ENCODE data around the gene CFAP43.
"Not testable (repeated sequence)": the region's sequence is repeated elsewhere in the genome, so short reads cannot be mapped to it uniquely, and the experiment has no call there.

The CFAP43 gene

GRCh38 chr10:104253606-104254410, 21.6 kb upstream of the CFAP43 start:
- Histone ChIP-seq H3K4me3 (peak overlapping the region; percentile 93 to 98 (median 94); a peak in 19 of 20 replicates), H3K9me3 (replicated peaks in 1 of 11) (peaks cover 0 to 5% (median 0%) of the 10 kb centered on the region in 11 experiments; a peak in 7 of 22 replicates), H3K27me3 (no peaks in the 10 kb centered on the region), H3K4me2 (peak overlapping the region; percentile 78 to 93 (median 88)), H3K36me3 (peaks cover 15 to 26% (median 20%) of the 10 kb centered on the region in 11 experiments), H3K9ac (peak overlapping the region in 10 of 11 experiments; percentile 94 to 98 (median 94); a peak in 19 of 22 replicates), H3K4me1 (peaks cover 27 to 51% (median 35%) of the 10 kb centered on the region in 10 experiments), H4K20me1 (peaks cover 12 to 32% (median 27%) of the 10 kb centered on the region in 11 experiments; a peak in 17 of 22 replicates), H3K27ac (peak overlapping the region; percentile 89 to 96 (median 94); a peak in 20 of 22 replicates)
- no peak for TF ChIP-seq Cebpa-rat (IDR thresholded peaks at IDR 0.05)

GRCh38 chr10:104253106-104253505, 20.9 kb upstream of the CFAP43 start:
- Histone ChIP-seq H3K4me1 (peaks cover 27 to 49% (median 32%) of the 10 kb centered on the region in 10 experiments), H3K27me3 (no peaks in the 10 kb centered on the region), H3K36me3 (peaks cover 8 to 19% (median 13%) of the 10 kb centered on the region in 11 experiments), H3K27ac (0 out of 22 replicates have a peak overlapping the region, but pooled peaks of 1 of the 11 experiments have one; percentile 8), H4K20me1 (peaks cover 12 to 25% (median 21%) of the 10 kb centered on the region in 11 experiments; a peak in 17 of 22 replicates), H3K4me2 (peak overlapping the region in 4 of 11 experiments; percentile 86 to 93 (median 90); a peak in 8 of 22 replicates), H3K9me3 (replicated peaks in 1 of 11) (peaks cover 0 to 11% (median 0%) of the 10 kb centered on the region in 11 experiments; a peak in 7 of 22 replicates), H3K4me3 (no peak overlapping the region), H3K9ac (no peak overlapping the region)
- no peak for TF ChIP-seq Cebpa-rat (IDR thresholded peaks at IDR 0.05)

- Histone ChIP-seq H4K20me1 (peaks cover 10 to 19% (median 17%) of the 10 kb centered on the region in 11 experiments; a peak in 17 of 22 replicates), H3K9ac (no peak overlapping the region), H3K27me3 (no peaks in the 10 kb centered on the region), H3K4me2 (peak overlapping the region in 1 of 11 experiments; percentile 93; a peak in 2 of 22 replicates), H3K4me3 (no peak overlapping the region), H3K36me3 (peaks cover 3 to 12% (median 6%) of the 10 kb centered on the region in 11 experiments; a peak in 19 of 22 replicates), H3K27ac (0 out of 22 replicates have a peak overlapping the region, but pooled peaks of 1 of the 11 experiments have one; percentile 8), H3K4me1 (peaks cover 25 to 49% (median 30%) of the 10 kb centered on the region in 10 experiments), H3K9me3 (replicated peaks in 1 of 11) (peaks cover 0 to 17% (median 6%) of the 10 kb centered on the region in 11 experiments; a peak in 16 of 22 replicates)
- TF ChIP-seq Cebpa-rat (IDR thresholded peaks at IDR 0.05), result no peak
Observed at GRCh38 chr10:104252368-104252767, 20.2 kb upstream of the CFAP43 start.

- Histone ChIP-seq H3K4me1 (peaks cover 16 to 49% (median 21%) of the 10 kb centered on the region in 10 experiments), H3K27ac (no peak overlapping the region), H3K36me3 (peaks cover 0 to 5% (median 0%) of the 10 kb centered on the region in 11 experiments; a peak in 3 of 22 replicates), H4K20me1 (peaks cover 3 to 10% (median 8%) of the 10 kb centered on the region in 11 experiments; a peak in 15 of 22 replicates), H3K9me3 (replicated peaks in 1 of 11) (peaks cover 8 to 27% (median 13%) of the 10 kb centered on the region in 11 experiments; a peak in 20 of 22 replicates), H3K27me3 (no peaks in the 10 kb centered on the region), H3K4me3 (no peak overlapping the region), H3K4me2 (no peak overlapping the region), H3K9ac (no peak overlapping the region)
- TF ChIP-seq Cebpa-rat (IDR thresholded peaks at IDR 0.05), result no peak
Observed at GRCh38 chr10:104251443-104251842, 19.3 kb upstream of the CFAP43 start.

- Histone ChIP-seq H3K4me3 (no peak overlapping the region), H3K36me3 (no peaks in the 10 kb centered on the region), H4K20me1 (peaks cover 0 to under 1% (median 0%) of the 10 kb centered on the region in 11 experiments; a peak in 2 of 22 replicates), H3K9me3 (replicated peaks in 1 of 11) (peaks cover 16 to 37% (median 23%) of the 10 kb centered on the region in 11 experiments), H3K27ac (no peak overlapping the region), H3K4me1 (peaks cover 9 to 53% (median 14%) of the 10 kb centered on the region in 10 experiments), H3K9ac (no peak overlapping the region), H3K4me2 (no peak overlapping the region), H3K27me3 (no peaks in the 10 kb centered on the region)
- no peak for TF ChIP-seq Cebpa-rat (IDR thresholded peaks at IDR 0.05)
Observed at GRCh38 chr10:104250371-104250770, 18.2 kb upstream of the CFAP43 start.

- H3K27ac ChIP-seq, H4K20me1 ChIP-seq, H3K4me2 ChIP-seq, H3K36me3 ChIP-seq, H3K27me3 ChIP-seq, H3K4me3 ChIP-seq, H3K9ac ChIP-seq: not testable (repeated sequence)
- Histone ChIP-seq H3K4me1 (peaks cover 3 to 47% (median 7%) of the 10 kb centered on the region in 10 experiments), H3K9me3 (replicated peaks in 1 of 11) (peaks cover 22 to 47% (median 32%) of the 10 kb centered on the region in 11 experiments)
Observed at GRCh38 chr10:104248931-104249330, 16.8 kb upstream of the CFAP43 start.

GRCh38 chr10:104247513-104248146, 15.5 kb upstream of the CFAP43 start:
- Histone ChIP-seq H3K27ac (peak overlapping the region in 5 of 11 experiments; percentile 52 to 90 (median 79); a peak in 9 of 22 replicates), H3K9me3 (replicated peaks in 1 of 11) (peaks cover 22 to 48% (median 32%) of the 10 kb centered on the region in 11 experiments), H3K4me3 (no peak overlapping the region; a peak in 1 of 20 replicates), H3K4me1 (peaks cover 0 to 34% (median 0%) of the 10 kb centered on the region in 10 experiments; a peak in 6 of 20 replicates), H3K36me3 (no peaks in the 10 kb centered on the region), H3K9ac (peak overlapping the region in 3 of 11 experiments; percentile 48 to 66 (median 52); a peak in 6 of 22 replicates), H3K4me2 (peak overlapping the region in 4 of 11 experiments; percentile 24 to 57 (median 44); a peak in 7 of 22 replicates), H3K27me3 (no peaks in the 10 kb centered on the region), H4K20me1 (no peaks in the 10 kb centered on the region)
- no peak for TF ChIP-seq Cebpa-rat (IDR thresholded peaks at IDR 0.05)

GRCh38 chr10:104246976-104247375, 14.8 kb upstream of the CFAP43 start:
- Histone ChIP-seq H3K27me3 (no peaks in the 10 kb centered on the region), H3K4me1 (peaks cover 0 to 29% (median 0%) of the 10 kb centered on the region in 10 experiments; a peak in 6 of 20 replicates), H3K36me3 (no peaks in the 10 kb centered on the region), H4K20me1 (no peaks in the 10 kb centered on the region), H3K4me2 (peak overlapping the region in 4 of 11 experiments; percentile 24 to 57 (median 44); a peak in 6 of 22 replicates), H3K9me3 (replicated peaks in 1 of 11) (peaks cover 22 to 48% (median 32%) of the 10 kb centered on the region in 11 experiments), H3K4me3 (no peak overlapping the region; a peak in 1 of 20 replicates), H3K9ac (peak overlapping the region in 3 of 11 experiments; percentile 48 to 66 (median 52); a peak in 5 of 22 replicates), H3K27ac (peak overlapping the region in 5 of 11 experiments; percentile 52 to 90 (median 79); a peak in 9 of 22 replicates)
- no peak for TF ChIP-seq Cebpa-rat (IDR thresholded peaks at IDR 0.05)
